ENCODE measurements around the gene CDK4. TPM values are rescaled to one million over a fixed set of nuclear protein-coding genes. Genes with fewer than 3 reads are reported as not detected.
A peak's percentile ranks its signal among the peaks of the same experiment; 100 is the strongest.

CDK4 gene
- total RNA-seq, 1 experiment from 2014 or later: 218 TPM

DNA sequence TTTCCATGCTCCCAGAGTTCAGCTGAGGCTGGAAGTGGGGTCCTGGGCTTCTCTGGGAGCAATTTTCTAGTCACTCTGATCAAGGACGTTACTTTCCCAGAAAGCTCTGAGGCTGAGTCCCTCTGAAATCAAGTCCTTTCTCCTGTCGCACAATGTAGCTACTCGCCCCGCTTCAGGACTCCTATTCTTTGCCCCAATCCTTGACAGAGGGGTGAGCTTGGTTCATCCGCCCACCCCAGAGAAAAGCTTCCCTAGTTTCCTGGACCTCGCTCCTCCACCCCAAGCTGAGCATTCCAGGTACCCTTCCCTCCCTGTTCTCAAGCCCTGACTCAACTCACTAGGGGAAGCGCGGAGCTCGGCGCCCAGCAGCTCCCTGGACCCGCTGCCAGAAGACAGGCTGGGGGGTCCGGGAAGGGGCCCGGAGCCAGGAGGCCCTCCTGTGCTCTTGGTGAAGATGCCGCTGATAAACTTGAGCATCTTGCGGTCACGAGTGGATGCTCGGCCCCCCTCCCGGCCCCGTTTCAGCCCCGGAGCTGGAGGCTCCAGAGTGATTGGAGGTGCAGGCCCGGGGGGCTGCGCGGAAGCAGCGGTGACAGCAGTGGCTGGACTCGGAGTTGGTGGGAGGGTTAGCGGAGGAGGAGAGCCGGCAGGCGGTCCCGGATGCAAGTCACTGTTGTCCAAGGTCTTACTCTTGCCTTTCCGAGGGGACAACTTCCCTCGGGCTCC lies 15.2 kb downstream of the CDK4 start:
- Histone ChIP-seq H2BK12ac (ENCODE audit: insufficient read length, low read depth, low read length) (no peak overlapping the region), H3K18ac (ENCODE audit: insufficient read length, low read depth, low read length) (no peak overlapping the region), H2BK5ac (ENCODE audit: insufficient read length, low read length) (no peak overlapping the region), H3K56ac (ENCODE audit: insufficient read length, low read depth, low read length) (no peak overlapping the region), H4K91ac (ENCODE audit: insufficient read length, low read depth, low read length) (no peak overlapping the region), H2BK120ac (ENCODE audit: low read depth, low read length, poor library complexity, severe bottlenecking) (no peak overlapping the region), H3K9ac (ENCODE audit: extremely low read depth, insufficient read length, low read length) (no peak overlapping the region), H3K4ac (ENCODE audit: low read depth, low read length) (no peak overlapping the region), H3K4me2 (ENCODE audit: insufficient read depth, insufficient read length, low read length) (peak overlapping the region; percentile 49), H2AFZ (ENCODE audit: low read length) (no peak overlapping the region), H3T11ph (ENCODE audit: low read length) (no peak overlapping the region), H3K9me3 (ENCODE audit: control insufficient read depth, low read depth, low read length) (no peaks in the 10 kb centered on the region), H2AK5ac (ENCODE audit: insufficient read length, low read length) (no peak overlapping the region), H2BK15ac (ENCODE audit: low read depth, low read length) (no peak overlapping the region), H4K5ac (ENCODE audit: insufficient read length, low read depth, low read length) (no peak overlapping the region), H3K79me1 (ENCODE audit: insufficient read depth, low read depth, low read length, poor library complexity, severe bottlenecking) (no peaks in the 10 kb centered on the region), H3K23me2 (ENCODE audit: insufficient read length, low read depth, low read length, poor library complexity, severe bottlenecking) (peaks cover 16% of the 10 kb centered on the region), H3K4me1 (ENCODE audit: insufficient read depth, low read length) (no peaks in the 10 kb centered on the region), H3K27ac (ENCODE audit: insufficient read length, low read depth, low read length) (no peak overlapping the region), H3K27me3 (ENCODE audit: insufficient read depth, low read length) (peaks cover 60% of the 10 kb centered on the region), H4K8ac (replicated peaks; ENCODE audit: insufficient read length, low read depth, low read length) (no peak overlapping the region), H3K14ac (ENCODE audit: insufficient read depth, low read length) (no peak overlapping the region), H3K23ac (ENCODE audit: insufficient read length, low read depth, low read length) (no peak overlapping the region), H2BK20ac (ENCODE audit: low read depth, low read length, poor library complexity, severe bottlenecking) (no peak overlapping the region), H4K20me1 (ENCODE audit: control insufficient read depth, insufficient read depth, insufficient read length) (peaks cover 2% of the 10 kb centered on the region), H3K79me2 (ENCODE audit: insufficient read depth, low read length) (no peaks in the 10 kb centered on the region)
- Mint-ChIP-seq H3K36me3 (ENCODE audit: insufficient read depth in 1 of 3, low read depth in 3 of 3) (no peaks in the 10 kb centered on the region; a peak in 1 of 7 replicates), H3K4me1 (peaks cover 26 to 37% of the 10 kb centered on the region in 2 experiments), H3K27me3 (ENCODE audit: low read depth) (peaks cover 96% of the 10 kb centered on the region), H3K9me3 (no peaks in the 10 kb centered on the region; a peak in 1 of 5 replicates), H3K27ac (no peak overlapping the region), H3K4me3 (peak overlapping the region; percentile 59 to 84)
- WGBS (ENCODE audit: extremely low coverage, insufficient read length, low lambda C conversion rate): no CpG with 5 or more reads among the region's 31 CpGs
- TF ChIP-seq, protein P1, sequence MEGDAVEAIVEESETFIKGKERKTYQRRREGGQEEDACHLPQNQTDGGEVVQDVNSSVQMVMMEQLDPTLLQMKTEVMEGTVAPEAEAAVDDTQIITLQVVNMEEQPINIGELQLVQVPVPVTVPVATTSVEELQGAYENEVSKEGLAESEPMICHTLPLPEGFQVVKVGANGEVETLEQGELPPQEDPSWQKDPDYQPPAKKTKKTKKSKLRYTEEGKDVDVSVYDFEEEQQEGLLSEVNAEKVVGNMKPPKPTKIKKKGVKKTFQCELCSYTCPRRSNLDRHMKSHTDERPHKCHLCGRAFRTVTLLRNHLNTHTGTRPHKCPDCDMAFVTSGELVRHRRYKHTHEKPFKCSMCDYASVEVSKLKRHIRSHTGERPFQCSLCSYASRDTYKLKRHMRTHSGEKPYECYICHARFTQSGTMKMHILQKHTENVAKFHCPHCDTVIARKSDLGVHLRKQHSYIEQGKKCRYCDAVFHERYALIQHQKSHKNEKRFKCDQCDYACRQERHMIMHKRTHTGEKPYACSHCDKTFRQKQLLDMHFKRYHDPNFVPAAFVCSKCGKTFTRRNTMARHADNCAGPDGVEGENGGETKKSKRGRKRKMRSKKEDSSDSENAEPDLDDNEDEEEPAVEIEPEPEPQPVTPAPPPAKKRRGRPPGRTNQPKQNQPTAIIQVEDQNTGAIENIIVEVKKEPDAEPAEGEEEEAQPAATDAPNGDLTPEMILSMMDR (conservative IDR thresholded peaks at IDR 0.05): no peak
- peak; percentile 56 for DNase-seq

Measured in H9 (cell line).